Mucosa of gallbladder (tissue), 1 donor: ENCODE results near the gene GTPBP4. TPM values are rescaled to one million over a fixed set of nuclear protein-coding genes. Genes with fewer than 3 reads are reported as not detected.
"Not testable (repeated sequence)": the region's sequence is repeated elsewhere in the genome, so short reads cannot be mapped to it uniquely, and the experiment has no call there.

ENCODE experiments used
- DNase-seq: peaks from one replicate; pipeline ENCODE4 v3.0.0-alpha.2; 2020; ENCODE audit warnings: low spot score
- total RNA-seq: library from RNA; stranded (reverse); gene quantifications from one replicate; pipeline ENCODE4 v1.2.1, GENCODE V29; 2021
- donor health status: DM: no; HTN: no; CAD: no.

Gene GTPBP4
- total RNA-seq, 1 donor from 2014 or later, result 23.7 TPM

DNA sequence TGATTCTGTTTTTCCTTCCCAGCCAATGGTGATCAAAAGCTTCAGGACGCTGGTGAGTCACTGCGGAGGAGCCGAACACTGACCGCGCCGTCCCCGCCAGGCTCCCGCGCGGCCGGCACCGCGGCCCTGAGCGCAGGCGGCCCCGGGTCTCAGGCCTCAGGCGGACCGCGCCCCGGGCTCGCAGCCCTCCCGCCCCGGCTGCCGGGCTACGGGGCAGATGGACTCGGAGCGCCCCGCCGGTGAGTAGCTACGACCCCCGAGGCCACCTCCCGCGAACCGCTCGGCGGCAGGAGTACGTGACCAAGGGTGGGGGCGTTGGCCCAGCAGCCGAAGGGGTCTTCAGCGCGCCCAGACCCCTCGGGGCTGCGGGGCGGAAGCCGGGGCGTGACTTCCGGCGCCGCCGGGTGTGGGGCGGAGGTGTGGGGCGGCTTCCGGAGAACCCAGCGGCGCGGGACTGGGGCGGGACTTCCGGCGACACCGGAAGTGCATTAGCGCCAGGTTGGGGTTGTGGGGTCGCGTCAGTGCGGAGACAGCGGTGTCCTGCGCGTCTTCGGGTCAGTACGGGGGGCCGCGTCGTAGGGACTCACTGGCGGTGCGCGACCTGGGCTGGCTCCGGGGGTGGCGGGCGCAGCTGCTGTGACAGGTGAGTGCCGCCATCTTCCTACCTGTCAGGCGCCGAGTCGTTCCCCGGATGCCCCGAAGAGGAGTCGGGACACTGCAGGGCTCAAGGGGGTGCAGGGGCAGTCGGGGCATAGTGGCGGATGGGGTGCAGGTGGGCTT lies 68.3 kb downstream of the GTPBP4 start, which contains the start of gene WDR37:
TSS of gene WDR37 (plus strand) at position 60 of the 780 bp plus-strand sequence. CDS start 15,771 bp downstream, outside the sequence.
- peak; percentile 83 for DNase-seq

DNA sequence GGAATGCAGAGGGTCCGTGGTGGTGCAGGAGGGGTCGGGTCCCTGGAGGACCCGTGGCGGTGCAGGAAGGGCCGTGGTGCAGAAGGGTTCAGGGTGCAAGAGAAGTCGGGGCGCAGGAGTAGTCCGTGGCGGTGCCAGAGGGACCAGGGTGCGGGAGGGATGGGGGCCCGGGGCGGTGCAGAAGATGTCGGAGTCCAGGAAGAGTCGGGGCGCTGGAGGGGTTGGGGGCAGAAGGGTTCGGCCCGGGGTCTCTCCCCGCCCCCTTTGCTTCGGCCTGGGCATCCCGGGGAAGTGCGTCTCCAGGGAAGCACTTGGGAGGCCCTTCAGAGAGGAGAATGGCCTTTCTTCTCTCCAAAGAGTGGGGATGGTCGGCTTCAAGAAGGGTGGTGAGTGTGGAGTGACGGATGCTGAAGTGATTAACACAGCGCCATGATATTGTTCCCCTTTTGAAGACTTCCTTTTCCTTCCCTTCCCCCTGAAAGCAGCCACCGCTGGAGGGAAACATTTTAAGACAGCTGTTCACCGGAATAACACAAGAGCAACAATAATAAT lies 68.9 kb downstream of the GTPBP4 start:
- no peak for DNase-seq

DNA sequence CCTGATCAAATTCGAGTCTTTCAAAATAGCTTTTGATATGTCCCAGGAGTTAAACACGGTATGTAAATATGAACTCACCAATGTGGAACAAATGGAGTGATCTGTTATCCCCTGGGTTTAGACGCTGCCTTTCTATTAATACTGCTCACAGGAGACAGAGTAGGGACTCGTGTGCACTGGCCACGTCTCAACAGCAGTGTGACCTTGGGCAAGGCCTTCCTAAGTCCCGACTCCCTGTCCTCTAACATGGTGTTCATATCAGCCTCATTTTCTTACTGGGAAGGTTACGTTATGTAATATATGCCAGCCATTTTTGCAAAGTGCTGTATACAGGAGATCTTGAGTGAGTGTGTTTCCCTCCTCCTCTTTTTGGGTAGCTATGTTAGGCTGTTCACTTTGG lies 69.8 kb downstream of the GTPBP4 start:
- no peak for DNase-seq

DNA sequence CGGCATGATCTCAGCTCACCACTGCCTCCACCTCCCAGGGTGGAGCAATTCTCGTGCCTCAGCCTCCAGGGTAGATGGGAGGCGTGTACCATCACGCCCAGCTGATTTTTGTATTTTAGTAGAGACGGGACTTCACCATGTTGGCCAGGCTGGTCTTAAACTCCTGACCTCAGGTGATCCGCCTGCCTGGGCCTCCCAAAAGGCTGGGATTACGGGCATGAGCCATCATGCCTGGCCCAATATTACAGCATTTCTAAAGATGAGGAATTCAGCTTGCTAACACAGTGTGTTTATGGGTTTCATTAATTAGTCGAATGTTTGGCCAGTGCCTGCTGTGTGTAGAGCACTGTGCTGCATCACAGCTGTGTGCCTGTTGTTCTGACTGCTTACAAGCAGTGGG lies 71.7 kb downstream of the GTPBP4 start:
- no peak for DNase-seq

DNA sequence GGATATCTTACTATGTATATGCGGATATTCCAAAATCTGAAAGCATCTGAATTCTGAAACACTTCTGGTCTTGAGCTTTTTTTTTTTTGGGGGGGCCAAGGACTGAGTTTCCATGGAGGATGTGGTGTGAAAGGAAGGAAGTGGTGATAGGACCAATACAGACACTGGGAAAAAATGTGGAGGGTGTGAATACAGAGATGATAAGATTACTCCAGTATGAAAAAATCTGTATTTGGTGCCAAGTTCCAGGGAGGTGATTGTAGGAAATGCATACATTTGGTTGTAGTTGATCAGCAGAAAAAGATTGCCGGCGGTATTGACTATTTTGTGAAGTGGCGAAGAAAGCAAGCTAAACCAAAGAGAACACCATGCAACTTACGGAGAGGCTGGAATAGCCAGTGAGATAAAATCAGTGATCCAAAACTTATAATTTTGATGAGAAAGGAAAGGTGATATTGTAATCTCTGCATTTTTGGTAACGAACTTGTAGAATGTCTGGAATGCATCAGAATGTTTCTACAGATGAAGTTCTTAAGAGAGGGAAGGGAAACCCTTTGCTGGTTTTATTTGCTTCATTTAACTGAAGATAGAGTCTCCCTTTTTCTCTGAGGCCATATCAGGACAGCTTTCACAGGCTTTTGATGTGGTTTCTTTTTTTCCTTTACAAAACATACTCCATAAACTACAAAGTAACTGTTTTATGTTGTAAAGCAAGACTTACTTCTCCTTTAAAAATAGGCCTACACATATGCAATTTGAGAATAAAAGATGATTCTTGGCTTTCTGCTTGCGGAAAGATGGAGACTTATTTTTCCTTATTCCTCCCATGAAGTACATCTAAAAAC lies 73.9 kb downstream of the GTPBP4 start:
- DNase-seq, result no peak

DNA sequence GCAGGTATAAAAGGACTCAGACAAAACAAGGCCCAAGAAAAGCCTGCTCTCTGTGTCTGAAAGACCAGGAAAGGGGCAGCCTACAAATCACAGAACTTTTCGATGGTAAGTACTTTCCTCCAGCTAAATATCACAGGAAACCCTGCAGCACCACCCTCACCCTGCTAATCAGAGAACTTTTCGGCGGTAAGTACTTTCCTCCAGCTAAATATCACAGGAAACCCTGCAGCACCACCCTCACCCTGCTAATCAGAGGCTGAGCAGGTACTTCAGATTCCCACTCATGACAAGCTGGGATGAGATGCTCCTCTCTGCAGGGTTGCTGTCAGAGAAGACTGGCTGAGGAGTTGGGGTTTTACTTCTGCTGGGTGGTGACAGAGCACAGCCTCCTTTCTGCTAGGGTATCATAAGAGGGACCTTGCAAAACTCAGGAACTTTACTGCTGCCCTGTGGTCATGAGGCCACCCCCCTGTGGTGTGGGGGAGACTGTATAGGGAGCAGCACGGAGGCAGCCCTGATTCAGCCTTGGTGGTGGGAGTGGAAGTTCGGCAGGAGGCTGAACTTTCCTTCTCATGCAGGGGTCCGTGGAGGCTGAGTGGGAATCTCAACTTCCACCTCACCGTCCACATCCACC lies 75.1 kb downstream of the GTPBP4 start:
- no peak for DNase-seq

DNA sequence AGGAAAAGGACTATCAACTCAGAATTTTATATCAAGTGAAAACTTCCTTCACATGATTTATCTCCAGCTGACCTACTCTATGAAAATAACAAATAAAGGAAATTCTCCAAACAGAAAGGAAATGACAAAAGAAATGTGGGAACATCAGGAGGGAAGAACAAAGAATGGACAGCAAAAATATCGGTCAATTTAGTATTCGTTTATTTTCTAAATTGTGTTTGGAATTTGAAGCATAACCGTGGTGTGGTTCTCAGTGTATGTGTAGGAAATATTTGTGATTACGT lies 76.7 kb downstream of the GTPBP4 start:
- DNase-seq, result no peak

DNA sequence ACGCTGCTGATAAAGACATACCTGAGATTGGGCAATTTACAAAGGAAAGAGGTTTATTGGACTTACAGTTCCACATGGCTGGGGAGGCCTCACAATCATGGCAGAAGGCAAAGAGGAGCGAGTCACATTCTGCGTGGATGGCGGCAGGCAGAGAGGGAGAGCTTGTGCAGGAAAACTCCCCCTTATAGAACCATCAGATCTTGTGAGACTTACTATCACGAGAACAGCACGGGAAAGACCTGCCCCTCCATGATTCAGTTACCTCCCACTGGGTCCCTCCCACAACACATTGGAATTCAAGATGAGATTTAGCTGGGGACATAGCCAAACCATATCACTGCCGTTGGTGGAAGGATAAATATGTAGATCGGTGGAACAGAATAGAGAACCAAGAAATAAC lies 78.5 kb downstream of the GTPBP4 start:
- DNase-seq, result not testable (repeated sequence)

DNA sequence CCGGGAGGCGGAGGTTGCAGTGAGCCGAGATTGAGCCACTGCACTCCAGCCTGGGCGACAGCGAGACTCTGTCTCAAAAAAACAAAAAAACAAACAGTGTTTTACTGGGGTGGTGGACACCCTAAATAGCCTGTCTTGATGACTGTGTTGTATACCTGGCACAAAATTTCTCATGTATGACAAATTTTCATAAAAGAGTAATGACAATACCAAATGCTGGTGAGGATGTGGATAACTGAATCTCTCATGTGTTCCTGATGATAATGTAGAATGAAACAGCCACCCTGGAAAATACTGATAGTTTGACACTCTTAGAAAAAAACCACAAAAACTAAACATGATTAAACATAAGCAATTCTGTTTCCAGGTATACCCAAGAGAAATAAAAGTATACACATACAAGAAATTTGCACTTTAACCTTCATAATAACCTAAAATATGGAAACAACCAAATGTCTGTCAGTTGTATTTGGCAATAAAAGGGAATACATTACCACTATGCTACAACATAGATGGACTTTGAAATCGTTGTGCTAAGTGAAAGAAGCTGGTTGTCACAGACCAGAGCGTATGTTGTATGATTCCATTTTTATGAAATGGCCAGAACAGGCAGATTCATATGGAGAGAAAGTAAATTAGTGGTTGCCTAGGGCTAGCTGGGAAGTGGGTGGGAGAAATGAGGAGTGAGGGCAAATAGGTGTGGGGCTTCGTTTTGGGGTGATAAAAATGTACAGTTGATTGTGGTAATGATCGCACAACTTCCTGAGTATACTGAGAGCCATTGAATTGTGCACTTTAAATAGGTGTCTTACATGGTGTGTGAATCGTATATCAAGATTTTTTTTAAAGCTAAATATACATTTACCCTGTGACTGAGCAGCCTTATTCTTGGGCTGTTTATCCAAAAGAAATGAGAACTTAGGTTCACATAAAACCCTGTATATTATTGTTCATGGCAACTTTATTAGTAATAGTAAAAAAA lies 80.4 kb downstream of the GTPBP4 start:
- no peak for DNase-seq

Other genes with a start within 250 kb of the GTPBP4 start
- 98.6 TPM for gene LARP4B, start 56.7 kb upstream of the GTPBP4 start, total RNA-seq
- not detected for gene IDI2, start 37.4 kb downstream of the GTPBP4 start, total RNA-seq
- 111 TPM for gene IDI1, start 60.7 kb downstream of the GTPBP4 start, total RNA-seq
- 15.5 TPM for gene WDR37, start 68.0 kb downstream of the GTPBP4 start, total RNA-seq